Esophagus squamous epithelium (tissue), 5 donors: ENCODE data around the gene LONRF2. TPM values are rescaled to one million over a fixed set of nuclear protein-coding genes. Genes with fewer than 3 reads are reported as not detected.

ENCODE experiments used
- DNase-seq: peaks from one replicate; lab custom pipeline; 2025; lab: John Stamatoyannopoulos, UW
- H3K27ac ChIP-seq, 4 donors: fragments of 200-600 bp; sonication (generic); one replicate each; pipeline ENCODE4 v1.5.1; 2016 to 2019; ENCODE audit warnings: mild to moderate bottlenecking in 1 of 4
- H3K27me3 ChIP-seq, 4 donors: fragments of 200-600 bp; sonication (generic); 1 replicate in 3 of 4; 2 replicates in 1 of 4; pipeline versions ENCODE4 v1.5.1 to v1.6.0; 2017 to 2021; ENCODE audit warnings: antibody characterized with exemption in 1 of 4
- H3K36me3 ChIP-seq, 3 donors: fragments of 200-600 bp; sonication (generic); one replicate each; pipeline ENCODE4 v1.5.1; 2016 to 2019
- H3K4me1 ChIP-seq, 3 donors: fragments of 200-600 bp; sonication (generic); one replicate each; pipeline ENCODE4 v1.5.1; 2017 to 2019
- H3K4me3 ChIP-seq, 4 donors: fragments of 200-600 bp; sonication (generic); 1 replicate in 3 of 4; 2 replicates in 1 of 4; pipeline ENCODE4 v1.5.1; 2016 to 2019; ENCODE audit warnings: mild to moderate bottlenecking in 2 of 4, moderate library complexity in 1 of 4
- H3K9me3 ChIP-seq, 3 donors: fragments of 200-600 bp; sonication (generic); one replicate each; pipeline ENCODE4 v1.5.1; 2016 to 2019
- CTCF ChIP-seq, 6 experiments: fragments of 450-650 bp in 4 of 6; fragments of 200-600 bp in 2 of 6; sonication (generic) in 2 of 6; IDR thresholded peaks; one replicate each; pipeline ENCODE4 v1.5.1; 2016 to 2019; ENCODE audit warnings: antibody characterized with exemption in 6 of 6, mild to moderate bottlenecking in 4 of 6, moderate library complexity in 4 of 6
- POLR2A ChIP-seq, 4 donors: fragments of 450-650 bp; IDR thresholded peaks; one replicate each; pipeline ENCODE4 v1.6.1; 2017; ENCODE audit warnings: antibody characterized with exemption in 4 of 4, mild to moderate bottlenecking in 4 of 4, moderate library complexity in 3 of 4
- WGBS, 2 donors: methylation state at CpG; one replicate each; pipeline ENCODE4 v1.1.5; 2018; 5-methylcytosine and 5-hydroxymethylcytosine counted together
- intact Hi-C: fragments of 100-400 bp; cut with DNase I; formaldehyde crosslinking; loops from one replicate; pipeline ENCODE4 v1.15.0; 2022
- total RNA-seq, 4 donors: library from RNA; depleted of rRNA; stranded (reverse); fragments of >200 nt; gene quantifications; one replicate each; pipeline ENCODE4 v1.1.0, GENCODE V29; 2016
- donor health status: DM: yes; HTN: yes; CAD: no.

The LONRF2 gene
- total RNA-seq, 4 donors from 2014 or later: 0.42 to 6.1 (median 1.0) TPM

- intact Hi-C loops: loop anchor here (5.0 kb wide), 1 partner anchor 685 kb away; no protein-coding TSS in a partner anchor
- no peak for DNase-seq
- no peaks in the 10 kb centered on the region for H3K9me3 ChIP-seq
- H3K4me1 ChIP-seq: peaks cover 0 to 5% (median 0%) of the 10 kb centered on the region in 3 donors
- peaks cover 0 to 11% (median 0%) of the 10 kb centered on the region in 4 donors for H3K27me3 ChIP-seq
- 77 to 94% methylated on average over 3 to 6 of the region's 11 CpGs for WGBS, 2 donors
- TF ChIP-seq CTCF (IDR thresholded peaks at IDR 0.05) (no peak), POLR2A (IDR thresholded peaks at IDR 0.05) (no peak)
- H3K4me3 ChIP-seq: no peak overlapping the region
- no peaks in the 10 kb centered on the region for H3K36me3 ChIP-seq
- no peak overlapping the region for H3K27ac ChIP-seq
Observed at GRCh38 chr2:100242476-100242875, 79.8 kb downstream of the LONRF2 start.

GRCh38 chr2:100241236-100241635 is 81.1 kb downstream of the LONRF2 start:
- WGBS, 2 donors: 69 to 72% methylated on average over 3 to 4 of the region's 6 CpGs
- TF ChIP-seq POLR2A (IDR thresholded peaks at IDR 0.05) (no peak), CTCF (IDR thresholded peaks at IDR 0.05) (no peak)
- no peak for DNase-seq
- H3K27ac ChIP-seq: no peak overlapping the region
- peaks cover 0 to 8% (median 0%) of the 10 kb centered on the region in 4 donors for H3K27me3 ChIP-seq
- no peaks in the 10 kb centered on the region for H3K36me3 ChIP-seq
- H3K4me1 ChIP-seq: peaks cover 0 to 5% (median 0%) of the 10 kb centered on the region in 3 donors
- H3K4me3 ChIP-seq: no peak overlapping the region
- intact Hi-C loops: loop anchor here (5.0 kb wide), 1 partner anchor 684 kb away; no protein-coding TSS in a partner anchor
- no peaks in the 10 kb centered on the region for H3K9me3 ChIP-seq

GRCh38 chr2:100240386-100240785 is 81.9 kb downstream of the LONRF2 start:
- Histone ChIP-seq H3K4me1 (peaks cover 0 to 5% (median 0%) of the 10 kb centered on the region in 3 donors), H3K9me3 (no peaks in the 10 kb centered on the region), H3K36me3 (no peaks in the 10 kb centered on the region), H3K27ac (no peak overlapping the region), H3K4me3 (no peak overlapping the region), H3K27me3 (peaks cover 0 to 8% (median 0%) of the 10 kb centered on the region in 4 donors)
- WGBS, 2 donors: 88 to 93% methylated on average over 10 of the region's 10 CpGs
- intact Hi-C loops: loop anchor here (5.0 kb wide), 1 partner anchor 683 kb away; no protein-coding TSS in a partner anchor
- no peak for DNase-seq
- TF ChIP-seq CTCF (IDR thresholded peaks at IDR 0.05) (no peak), POLR2A (IDR thresholded peaks at IDR 0.05) (no peak)

- intact Hi-C loops: loop anchor here (5.0 kb wide), 1 partner anchor 682 kb away; no protein-coding TSS in a partner anchor
- Histone ChIP-seq H3K27me3 (peaks cover 0 to 8% (median 0%) of the 10 kb centered on the region in 4 donors), H3K27ac (no peak overlapping the region), H3K9me3 (no peaks in the 10 kb centered on the region), H3K4me1 (peaks cover 0 to 5% (median 0%) of the 10 kb centered on the region in 3 donors), H3K4me3 (no peak overlapping the region), H3K36me3 (no peaks in the 10 kb centered on the region)
- WGBS, 2 donors: 70 to 76% methylated on average over 8 to 9 of the region's 12 CpGs
- TF ChIP-seq POLR2A (IDR thresholded peaks at IDR 0.05): no peak
- TF ChIP-seq CTCF (IDR thresholded peaks at IDR 0.05): no peak
- no peak for DNase-seq
Observed at GRCh38 chr2:100239486-100240210, 82.7 kb downstream of the LONRF2 start.

GRCh38 chr2:100238471-100238870 is 83.8 kb downstream of the LONRF2 start:
- H3K4me3 ChIP-seq: no peak overlapping the region
- H3K4me1 ChIP-seq: peaks cover 0 to 5% (median 0%) of the 10 kb centered on the region in 3 donors
- TF ChIP-seq CTCF (IDR thresholded peaks at IDR 0.05): no peak
- TF ChIP-seq POLR2A (IDR thresholded peaks at IDR 0.05): no peak
- no peaks in the 10 kb centered on the region for H3K36me3 ChIP-seq
- H3K27me3 ChIP-seq: peaks cover 0 to 8% (median 0%) of the 10 kb centered on the region in 4 donors
- intact Hi-C loops: no loop called here
- no peak for DNase-seq
- 73% methylated on average over 6 to 7 of the region's 8 CpGs for WGBS, 2 donors
- H3K27ac ChIP-seq: no peak overlapping the region
- no peaks in the 10 kb centered on the region for H3K9me3 ChIP-seq
